ENCODE data around the gene ZNF581.

DNA sequence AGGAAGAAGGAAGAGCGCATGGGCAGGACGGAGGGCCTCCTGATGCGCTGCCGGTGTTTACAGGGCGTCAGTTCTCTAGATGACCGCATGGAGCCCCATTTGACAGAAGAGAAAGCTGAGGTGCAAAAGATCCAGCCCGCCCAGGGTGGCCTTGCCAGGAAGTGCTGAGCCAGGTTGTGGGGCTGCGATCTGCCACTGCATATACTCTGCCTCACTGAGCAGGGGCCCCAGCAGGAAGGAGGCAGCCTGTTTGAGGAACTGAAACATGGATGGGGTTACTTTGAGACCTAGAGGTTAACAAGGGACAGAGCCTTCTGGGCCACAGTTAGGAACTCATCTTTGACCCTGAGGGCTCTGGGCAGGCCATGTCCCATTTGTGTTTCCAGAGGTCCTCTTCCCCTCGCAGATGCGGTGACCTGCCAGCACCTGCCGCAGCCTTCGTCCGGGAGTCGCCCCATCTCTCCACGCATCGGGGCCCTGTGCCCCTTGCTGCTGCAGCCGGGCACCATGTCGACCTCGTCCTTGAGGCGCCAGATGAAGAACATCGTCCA is 34.7 kb downstream of the ZNF581 start:
- TF ChIP-seq, protein P1, sequence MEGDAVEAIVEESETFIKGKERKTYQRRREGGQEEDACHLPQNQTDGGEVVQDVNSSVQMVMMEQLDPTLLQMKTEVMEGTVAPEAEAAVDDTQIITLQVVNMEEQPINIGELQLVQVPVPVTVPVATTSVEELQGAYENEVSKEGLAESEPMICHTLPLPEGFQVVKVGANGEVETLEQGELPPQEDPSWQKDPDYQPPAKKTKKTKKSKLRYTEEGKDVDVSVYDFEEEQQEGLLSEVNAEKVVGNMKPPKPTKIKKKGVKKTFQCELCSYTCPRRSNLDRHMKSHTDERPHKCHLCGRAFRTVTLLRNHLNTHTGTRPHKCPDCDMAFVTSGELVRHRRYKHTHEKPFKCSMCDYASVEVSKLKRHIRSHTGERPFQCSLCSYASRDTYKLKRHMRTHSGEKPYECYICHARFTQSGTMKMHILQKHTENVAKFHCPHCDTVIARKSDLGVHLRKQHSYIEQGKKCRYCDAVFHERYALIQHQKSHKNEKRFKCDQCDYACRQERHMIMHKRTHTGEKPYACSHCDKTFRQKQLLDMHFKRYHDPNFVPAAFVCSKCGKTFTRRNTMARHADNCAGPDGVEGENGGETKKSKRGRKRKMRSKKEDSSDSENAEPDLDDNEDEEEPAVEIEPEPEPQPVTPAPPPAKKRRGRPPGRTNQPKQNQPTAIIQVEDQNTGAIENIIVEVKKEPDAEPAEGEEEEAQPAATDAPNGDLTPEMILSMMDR (IDR thresholded peaks at IDR 0.05; ENCODE audit: low read depth, low read length, missing input control) = no peak
- TF ChIP-seq TAF1 (conservative IDR thresholded peaks at IDR 0.05) = no peak
- TF ChIP-seq, protein P2, sequence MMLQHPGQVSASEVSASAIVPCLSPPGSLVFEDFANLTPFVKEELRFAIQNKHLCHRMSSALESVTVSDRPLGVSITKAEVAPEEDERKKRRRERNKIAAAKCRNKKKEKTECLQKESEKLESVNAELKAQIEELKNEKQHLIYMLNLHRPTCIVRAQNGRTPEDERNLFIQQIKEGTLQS (IDR thresholded peaks at IDR 0.05) = no peak
- TF ChIP-seq, protein P3, sequence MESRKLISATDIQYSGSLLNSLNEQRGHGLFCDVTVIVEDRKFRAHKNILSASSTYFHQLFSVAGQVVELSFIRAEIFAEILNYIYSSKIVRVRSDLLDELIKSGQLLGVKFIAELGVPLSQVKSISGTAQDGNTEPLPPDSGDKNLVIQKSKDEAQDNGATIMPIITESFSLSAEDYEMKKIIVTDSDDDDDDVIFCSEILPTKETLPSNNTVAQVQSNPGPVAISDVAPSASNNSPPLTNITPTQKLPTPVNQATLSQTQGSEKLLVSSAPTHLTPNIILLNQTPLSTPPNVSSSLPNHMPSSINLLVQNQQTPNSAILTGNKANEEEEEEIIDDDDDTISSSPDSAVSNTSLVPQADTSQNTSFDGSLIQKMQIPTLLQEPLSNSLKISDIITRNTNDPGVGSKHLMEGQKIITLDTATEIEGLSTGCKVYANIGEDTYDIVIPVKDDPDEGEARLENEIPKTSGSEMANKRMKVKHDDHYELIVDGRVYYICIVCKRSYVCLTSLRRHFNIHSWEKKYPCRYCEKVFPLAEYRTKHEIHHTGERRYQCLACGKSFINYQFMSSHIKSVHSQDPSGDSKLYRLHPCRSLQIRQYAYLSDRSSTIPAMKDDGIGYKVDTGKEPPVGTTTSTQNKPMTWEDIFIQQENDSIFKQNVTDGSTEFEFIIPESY (IDR thresholded peaks at IDR 0.05) = no peak
- TF ChIP-seq, protein P4, sequence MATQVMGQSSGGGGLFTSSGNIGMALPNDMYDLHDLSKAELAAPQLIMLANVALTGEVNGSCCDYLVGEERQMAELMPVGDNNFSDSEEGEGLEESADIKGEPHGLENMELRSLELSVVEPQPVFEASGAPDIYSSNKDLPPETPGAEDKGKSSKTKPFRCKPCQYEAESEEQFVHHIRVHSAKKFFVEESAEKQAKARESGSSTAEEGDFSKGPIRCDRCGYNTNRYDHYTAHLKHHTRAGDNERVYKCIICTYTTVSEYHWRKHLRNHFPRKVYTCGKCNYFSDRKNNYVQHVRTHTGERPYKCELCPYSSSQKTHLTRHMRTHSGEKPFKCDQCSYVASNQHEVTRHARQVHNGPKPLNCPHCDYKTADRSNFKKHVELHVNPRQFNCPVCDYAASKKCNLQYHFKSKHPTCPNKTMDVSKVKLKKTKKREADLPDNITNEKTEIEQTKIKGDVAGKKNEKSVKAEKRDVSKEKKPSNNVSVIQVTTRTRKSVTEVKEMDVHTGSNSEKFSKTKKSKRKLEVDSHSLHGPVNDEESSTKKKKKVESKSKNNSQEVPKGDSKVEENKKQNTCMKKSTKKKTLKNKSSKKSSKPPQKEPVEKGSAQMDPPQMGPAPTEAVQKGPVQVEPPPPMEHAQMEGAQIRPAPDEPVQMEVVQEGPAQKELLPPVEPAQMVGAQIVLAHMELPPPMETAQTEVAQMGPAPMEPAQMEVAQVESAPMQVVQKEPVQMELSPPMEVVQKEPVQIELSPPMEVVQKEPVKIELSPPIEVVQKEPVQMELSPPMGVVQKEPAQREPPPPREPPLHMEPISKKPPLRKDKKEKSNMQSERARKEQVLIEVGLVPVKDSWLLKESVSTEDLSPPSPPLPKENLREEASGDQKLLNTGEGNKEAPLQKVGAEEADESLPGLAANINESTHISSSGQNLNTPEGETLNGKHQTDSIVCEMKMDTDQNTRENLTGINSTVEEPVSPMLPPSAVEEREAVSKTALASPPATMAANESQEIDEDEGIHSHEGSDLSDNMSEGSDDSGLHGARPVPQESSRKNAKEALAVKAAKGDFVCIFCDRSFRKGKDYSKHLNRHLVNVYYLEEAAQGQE (IDR thresholded peaks at IDR 0.05) = no peak
- TF ChIP-seq YY1 (IDR thresholded peaks at IDR 0.05) = no peak
- TF ChIP-seq SP1 (IDR thresholded peaks at IDR 0.05) = no peak
- no peak for TF ChIP-seq JUND (IDR thresholded peaks at IDR 0.05)
- no peak for TF ChIP-seq FOXA1 (IDR thresholded peaks at IDR 0.05)
- TF ChIP-seq RXRA (IDR thresholded peaks at IDR 0.05) = peak; percentile 18 to 67
- TF ChIP-seq, protein P5, sequence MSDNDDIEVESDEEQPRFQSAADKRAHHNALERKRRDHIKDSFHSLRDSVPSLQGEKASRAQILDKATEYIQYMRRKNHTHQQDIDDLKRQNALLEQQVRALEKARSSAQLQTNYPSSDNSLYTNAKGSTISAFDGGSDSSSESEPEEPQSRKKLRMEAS (IDR thresholded peaks at IDR 0.05) = no peak
- TF ChIP-seq RAD21 (IDR thresholded peaks at IDR 0.05) = no peak
- TF ChIP-seq HNF4G (IDR thresholded peaks at IDR 0.05) = no peak

Data from liver (tissue), 3 donors.